ENCODE results near the gene NEU2.

DNA sequence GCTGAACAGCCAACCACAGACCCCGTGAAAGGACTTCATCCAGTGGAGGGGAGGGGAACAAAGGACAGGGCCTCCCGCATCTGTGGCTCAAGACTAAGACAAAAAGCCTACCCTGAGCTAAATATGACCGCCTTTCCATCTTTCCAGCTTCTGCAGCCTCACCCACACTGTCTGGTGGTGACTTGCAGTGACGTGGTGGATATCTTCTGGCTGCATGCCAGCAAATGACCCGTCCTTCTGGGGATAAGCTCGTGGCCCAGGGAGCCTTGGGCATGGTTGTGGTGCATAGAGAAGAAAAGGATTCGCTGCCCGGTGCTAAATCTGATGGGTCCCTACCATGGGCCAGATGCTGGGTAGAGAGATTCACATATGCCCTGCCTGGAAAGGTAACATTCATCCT is 10.7 kb upstream of the NEU2 start:
- TF ChIP-seq, protein P1, sequence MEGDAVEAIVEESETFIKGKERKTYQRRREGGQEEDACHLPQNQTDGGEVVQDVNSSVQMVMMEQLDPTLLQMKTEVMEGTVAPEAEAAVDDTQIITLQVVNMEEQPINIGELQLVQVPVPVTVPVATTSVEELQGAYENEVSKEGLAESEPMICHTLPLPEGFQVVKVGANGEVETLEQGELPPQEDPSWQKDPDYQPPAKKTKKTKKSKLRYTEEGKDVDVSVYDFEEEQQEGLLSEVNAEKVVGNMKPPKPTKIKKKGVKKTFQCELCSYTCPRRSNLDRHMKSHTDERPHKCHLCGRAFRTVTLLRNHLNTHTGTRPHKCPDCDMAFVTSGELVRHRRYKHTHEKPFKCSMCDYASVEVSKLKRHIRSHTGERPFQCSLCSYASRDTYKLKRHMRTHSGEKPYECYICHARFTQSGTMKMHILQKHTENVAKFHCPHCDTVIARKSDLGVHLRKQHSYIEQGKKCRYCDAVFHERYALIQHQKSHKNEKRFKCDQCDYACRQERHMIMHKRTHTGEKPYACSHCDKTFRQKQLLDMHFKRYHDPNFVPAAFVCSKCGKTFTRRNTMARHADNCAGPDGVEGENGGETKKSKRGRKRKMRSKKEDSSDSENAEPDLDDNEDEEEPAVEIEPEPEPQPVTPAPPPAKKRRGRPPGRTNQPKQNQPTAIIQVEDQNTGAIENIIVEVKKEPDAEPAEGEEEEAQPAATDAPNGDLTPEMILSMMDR (IDR thresholded peaks at IDR 0.05) = no peak
- TF ChIP-seq POLR2A (IDR thresholded peaks at IDR 0.05) = no peak

Data from heart left ventricle (tissue), 13 donors.